ENCODE results near the gene PDGFC.

DNA sequence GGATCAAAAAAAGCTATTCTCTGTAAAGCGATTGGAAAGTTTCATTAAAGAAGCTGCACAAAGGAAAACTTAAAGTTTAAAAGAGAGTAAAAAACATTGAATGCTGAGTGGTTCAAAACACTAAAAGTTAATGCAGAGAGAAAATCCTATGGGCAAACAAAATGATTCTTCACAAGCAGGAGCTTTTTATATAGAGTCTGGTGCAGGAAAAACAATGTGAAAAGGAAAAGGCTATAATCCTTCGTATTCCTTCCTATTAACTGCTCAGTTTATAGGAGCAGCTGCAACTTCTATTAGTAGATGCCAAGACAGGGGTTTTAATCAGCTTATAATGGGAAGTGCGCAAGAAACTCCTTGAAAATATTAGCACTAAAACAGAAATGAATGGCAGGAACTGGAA is 100.7 kb downstream of the PDGFC start:
- TF ChIP-seq CTCF (IDR thresholded peaks at IDR 0.05) (no peak), POLR2A (IDR thresholded peaks at IDR 0.05) (no peak), EP300 (IDR thresholded peaks at IDR 0.05) (no peak)
